Neutrophil (primary cell): ENCODE measurements around the gene PPP1R37.

ENCODE experiments used
- H3K27ac ChIP-seq: fragments of 200-600 bp; sonication (generic); 2 replicates; pipeline ENCODE4 v1.5.1; 2016; ENCODE audit warnings: mild to moderate bottlenecking, moderate library complexity
- H3K27me3 ChIP-seq: fragments of 200-600 bp; sonication (generic); 2 replicates; pipeline ENCODE4 v1.6.0; 2016; ENCODE audit warnings: mild to moderate bottlenecking
- H3K36me3 ChIP-seq: fragments of 200-600 bp; sonication (generic); 2 replicates; pipeline ENCODE4 v1.5.1; 2017
- H3K4me1 ChIP-seq, 2 experiments: fragments of 200-600 bp in 1 of 2; sonication (generic) in 1 of 2; 1 replicate in 1 of 2; 2 replicates in 1 of 2; pipeline versions ENCODE4 v1.5.1 to v1.6.1; 2013 to 2016; ENCODE audit warnings: low read depth in 1 of 2, low read length in 1 of 2, mild to moderate bottlenecking in 1 of 2, moderate library complexity in 1 of 2; ENCODE audit not compliant: control insufficient read depth in 1 of 2, insufficient read depth in 1 of 2
- H3K4me3 ChIP-seq, 2 experiments: fragments of 200-600 bp in 1 of 2; sonication (generic) in 1 of 2; 1 replicate in 1 of 2; 2 replicates in 1 of 2; pipeline ENCODE4 v1.5.1; 2013 to 2016; ENCODE audit warnings: low read depth in 1 of 2, low read length in 1 of 2, mild to moderate bottlenecking in 1 of 2, moderate library complexity in 1 of 2
- H3K9me3 ChIP-seq: fragments of 200-600 bp; sonication (generic); 2 replicates; pipeline ENCODE4 v1.5.1; 2016
- TF ChIP-seq, protein P1 (sequence below): fragments of 200-600 bp; sonication (generic); IDR thresholded peaks from 2 replicates; pipeline ENCODE4 v1.5.1; 2016; ENCODE audit warnings: antibody characterized with exemption

The PPP1R37 gene

DNA sequence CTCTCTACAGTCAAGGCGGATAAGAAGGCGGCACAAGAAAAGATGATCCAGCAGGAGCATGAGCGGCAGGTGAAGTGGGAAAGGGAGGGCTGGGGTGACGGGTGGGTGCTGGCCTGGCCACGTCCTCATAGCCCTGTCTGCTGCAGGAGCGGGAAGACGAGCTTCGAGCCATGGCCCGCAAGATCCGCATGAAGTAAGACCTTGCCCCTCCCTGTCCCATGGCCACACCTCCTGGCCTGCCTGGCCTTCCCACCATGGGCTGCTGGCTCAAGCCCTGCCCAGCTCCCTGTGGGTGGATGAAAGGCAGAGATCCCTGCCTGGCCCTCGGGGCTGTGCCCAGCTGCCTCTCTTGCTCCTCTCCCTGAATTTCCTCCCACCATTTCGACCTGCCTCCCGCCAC is 23.9 kb upstream of the PPP1R37 start:
- Histone ChIP-seq H3K36me3 (peaks cover 89% of the 10 kb centered on the region), H3K4me3 (no peak overlapping the region), H3K27me3 (no peaks in the 10 kb centered on the region), H3K9me3 (no peaks in the 10 kb centered on the region), H3K27ac (peak overlapping the region; percentile 11), H3K4me1 (no peaks in the 10 kb centered on the region)
- TF ChIP-seq, protein P1, sequence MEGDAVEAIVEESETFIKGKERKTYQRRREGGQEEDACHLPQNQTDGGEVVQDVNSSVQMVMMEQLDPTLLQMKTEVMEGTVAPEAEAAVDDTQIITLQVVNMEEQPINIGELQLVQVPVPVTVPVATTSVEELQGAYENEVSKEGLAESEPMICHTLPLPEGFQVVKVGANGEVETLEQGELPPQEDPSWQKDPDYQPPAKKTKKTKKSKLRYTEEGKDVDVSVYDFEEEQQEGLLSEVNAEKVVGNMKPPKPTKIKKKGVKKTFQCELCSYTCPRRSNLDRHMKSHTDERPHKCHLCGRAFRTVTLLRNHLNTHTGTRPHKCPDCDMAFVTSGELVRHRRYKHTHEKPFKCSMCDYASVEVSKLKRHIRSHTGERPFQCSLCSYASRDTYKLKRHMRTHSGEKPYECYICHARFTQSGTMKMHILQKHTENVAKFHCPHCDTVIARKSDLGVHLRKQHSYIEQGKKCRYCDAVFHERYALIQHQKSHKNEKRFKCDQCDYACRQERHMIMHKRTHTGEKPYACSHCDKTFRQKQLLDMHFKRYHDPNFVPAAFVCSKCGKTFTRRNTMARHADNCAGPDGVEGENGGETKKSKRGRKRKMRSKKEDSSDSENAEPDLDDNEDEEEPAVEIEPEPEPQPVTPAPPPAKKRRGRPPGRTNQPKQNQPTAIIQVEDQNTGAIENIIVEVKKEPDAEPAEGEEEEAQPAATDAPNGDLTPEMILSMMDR, result no peak

DNA sequence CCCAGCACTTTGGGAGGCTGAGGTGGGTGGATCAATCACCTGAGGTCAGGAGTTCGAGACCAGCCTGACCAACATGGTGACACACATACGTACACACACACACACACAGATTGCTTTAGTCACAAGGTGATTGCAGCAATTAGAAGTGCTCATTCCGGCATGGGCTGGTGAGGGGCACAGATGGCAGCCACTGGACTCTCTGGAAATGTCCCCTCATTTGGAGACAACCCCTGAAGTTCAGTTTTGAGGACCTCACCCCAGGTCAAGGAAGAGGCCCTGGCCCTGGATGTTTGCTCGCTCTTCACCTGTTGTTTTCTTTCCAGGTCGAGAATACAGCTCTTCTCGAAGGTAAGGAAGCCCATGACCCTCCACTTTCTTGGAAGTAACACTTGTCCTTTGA is 22.8 kb upstream of the PPP1R37 start:
- Histone ChIP-seq H3K27me3 (no peaks in the 10 kb centered on the region), H3K4me3 (no peak overlapping the region), H3K27ac (no peak overlapping the region), H3K36me3 (peaks cover 78% of the 10 kb centered on the region), H3K4me1 (peaks cover 9 to 10% of the 10 kb centered on the region in 2 experiments), H3K9me3 (no peaks in the 10 kb centered on the region)
- TF ChIP-seq, protein P1, result no peak

DNA sequence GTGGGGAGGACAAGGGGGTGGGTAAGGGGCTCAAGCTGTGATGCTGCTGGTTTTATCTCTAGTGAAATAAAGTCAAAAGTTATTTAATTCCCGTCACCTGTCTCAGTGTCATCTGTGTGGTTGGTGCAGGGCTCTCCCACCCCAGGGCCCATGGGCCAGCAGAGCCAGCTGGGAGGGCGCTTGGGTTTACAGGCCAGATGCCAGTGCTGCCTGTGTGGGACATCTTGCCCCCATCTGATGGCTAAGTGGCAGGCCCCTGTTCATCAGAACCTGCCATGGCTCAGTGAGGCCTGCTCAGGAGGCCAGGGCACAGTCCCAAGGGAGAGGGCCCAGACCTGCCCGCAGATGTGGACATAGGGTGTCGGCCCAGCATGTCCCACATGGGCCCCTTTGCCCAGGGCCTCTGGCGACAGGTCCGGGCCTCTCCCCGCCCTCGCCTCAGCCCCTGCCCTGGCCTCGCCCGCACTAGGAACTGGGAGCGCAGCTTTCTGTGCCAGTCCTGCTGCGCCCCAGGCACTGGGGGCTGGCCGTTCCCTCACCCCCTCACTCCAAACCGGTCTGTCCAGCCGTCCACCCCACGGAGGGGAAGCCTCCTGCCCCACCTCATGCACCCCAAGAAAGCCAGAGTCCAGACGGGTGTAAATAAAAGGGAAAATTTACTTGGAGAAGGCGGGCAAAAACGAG is 22.0 kb upstream of the PPP1R37 start:
- H3K4me1 ChIP-seq, result peaks cover 11 to 12% of the 10 kb centered on the region in 2 experiments
- H3K27ac ChIP-seq, result no peak overlapping the region
- TF ChIP-seq, protein P1, result no peak
- no peaks in the 10 kb centered on the region for H3K9me3 ChIP-seq
- H3K36me3 ChIP-seq, result peaks cover 70% of the 10 kb centered on the region
- no peaks in the 10 kb centered on the region for H3K27me3 ChIP-seq
- H3K4me3 ChIP-seq, result no peak overlapping the region

DNA sequence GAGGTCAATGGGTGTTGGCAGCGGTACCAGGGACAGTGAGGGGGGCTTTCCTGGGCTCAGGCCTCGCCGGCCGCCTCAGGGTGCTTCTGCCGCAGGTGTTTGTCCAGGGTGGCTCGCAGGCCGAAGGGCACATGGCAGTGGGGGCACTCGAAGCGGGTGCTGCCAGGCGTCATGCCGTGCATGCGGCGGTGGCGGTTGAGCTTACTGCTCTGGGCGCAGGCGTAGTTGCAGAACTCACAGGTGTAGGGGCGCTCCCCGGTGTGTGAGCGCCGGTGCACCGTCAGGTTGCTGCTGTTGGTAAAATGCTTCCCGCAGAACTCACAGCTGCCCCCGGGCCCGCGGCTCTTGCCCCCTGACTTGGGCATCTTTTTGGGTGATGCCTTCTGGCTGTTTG is 21.4 kb upstream of the PPP1R37 start:
- Histone ChIP-seq H3K27ac (no peak overlapping the region), H3K4me1 (peaks cover 14 to 15% of the 10 kb centered on the region in 2 experiments), H3K36me3 (peaks cover 64% of the 10 kb centered on the region), H3K27me3 (no peaks in the 10 kb centered on the region), H3K9me3 (no peaks in the 10 kb centered on the region), H3K4me3 (no peak overlapping the region)
- TF ChIP-seq, protein P1, result no peak

DNA sequence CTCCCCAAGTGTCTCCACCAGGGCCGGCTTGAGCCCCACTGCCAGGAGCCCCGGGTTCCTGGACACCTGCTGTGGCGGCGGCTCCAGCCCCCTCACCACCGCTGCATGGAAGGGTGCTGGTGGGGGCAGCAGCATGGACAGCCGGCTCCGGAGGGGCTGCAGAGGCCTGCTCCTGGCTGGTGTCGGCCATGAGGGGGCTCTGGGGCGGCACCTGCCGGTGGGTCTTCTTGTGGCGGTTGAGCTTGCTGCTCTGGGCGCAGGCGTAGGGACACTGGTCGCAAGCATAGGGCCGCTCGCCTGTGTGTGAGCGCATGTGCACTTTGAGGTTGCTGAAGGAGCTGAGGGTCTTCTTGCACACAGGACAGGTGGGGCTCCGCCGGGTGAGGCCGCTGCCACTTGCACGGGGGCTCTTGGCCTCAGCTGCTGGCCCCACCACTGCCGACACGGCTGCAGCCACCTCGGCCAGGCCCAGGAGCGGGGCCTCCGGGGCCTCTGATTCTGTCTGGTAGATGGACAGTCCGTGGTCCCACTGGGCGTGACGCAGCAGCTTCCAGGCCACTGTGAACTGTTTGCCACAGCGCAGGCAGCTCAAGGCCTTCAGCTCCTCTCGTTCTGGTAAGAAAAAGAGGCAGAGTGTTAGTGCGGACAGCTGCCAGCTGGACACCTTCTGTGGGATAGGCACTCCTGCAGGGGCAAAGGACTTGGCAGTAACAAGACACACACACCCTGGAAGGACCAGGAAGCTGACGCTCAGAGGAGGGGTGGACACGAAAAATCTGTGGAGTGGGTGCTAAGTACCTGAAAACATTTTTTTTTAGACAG is 20.8 kb upstream of the PPP1R37 start:
- no peaks in the 10 kb centered on the region for H3K27me3 ChIP-seq
- H3K4me1 ChIP-seq, result peaks cover 20 to 21% of the 10 kb centered on the region in 2 experiments
- no peaks in the 10 kb centered on the region for H3K9me3 ChIP-seq
- H3K36me3 ChIP-seq, result peaks cover 58% of the 10 kb centered on the region
- H3K4me3 ChIP-seq, result no peak overlapping the region
- H3K27ac ChIP-seq, result peak overlapping the region; percentile 8
- TF ChIP-seq, protein P1, result no peak
